IPS-15b (cell line): ENCODE data around the gene PDE8A.
"Not testable (repeated sequence)": the region's sequence is repeated elsewhere in the genome, so short reads cannot be mapped to it uniquely, and the experiment has no call there.

Source experiments
- H3K27me3 ChIP-seq: one replicate; pipeline ENCODE4 v1.6.1; 2013; ENCODE audit warnings: low read length; ENCODE audit not compliant: control insufficient read depth, insufficient read depth
- H3K36me3 ChIP-seq: one replicate; pipeline ENCODE4 v1.6.1; 2013; ENCODE audit warnings: low read length; ENCODE audit not compliant: control insufficient read depth, insufficient read depth
- H3K4me1 ChIP-seq: one replicate; pipeline ENCODE4 v1.6.1; 2013; ENCODE audit warnings: mild to moderate bottlenecking, low read length; ENCODE audit not compliant: control insufficient read depth, insufficient read depth
- H3K4me3 ChIP-seq: one replicate; pipeline ENCODE4 v1.5.1; 2013; ENCODE audit warnings: low read depth, low read length
- H3K9ac ChIP-seq: one replicate; pipeline ENCODE4 v1.6.1; 2013; ENCODE audit warnings: low read depth, mild to moderate bottlenecking, low read length
- H3K9me3 ChIP-seq: one replicate; pipeline ENCODE4 v1.6.1; 2013; ENCODE audit warnings: mild to moderate bottlenecking, low read length; ENCODE audit not compliant: control insufficient read depth, insufficient read depth

Gene PDE8A

GRCh38 chr15:84983294-84983693 lies 1.6 kb downstream of the PDE8A start:
- no peaks in the 10 kb centered on the region for H3K9me3 ChIP-seq
- H3K27me3 ChIP-seq: peaks cover 38% of the 10 kb centered on the region
- no peaks in the 10 kb centered on the region for H3K36me3 ChIP-seq
- no peak overlapping the region for H3K4me3 ChIP-seq
- peaks cover 6% of the 10 kb centered on the region for H3K4me1 ChIP-seq
- no peak overlapping the region for H3K9ac ChIP-seq

GRCh38 chr15:84983711-84984110 lies 2.1 kb downstream of the PDE8A start:
- Histone ChIP-seq H3K36me3 (no peaks in the 10 kb centered on the region), H3K4me3 (no peak overlapping the region), H3K27me3 (peaks cover 34% of the 10 kb centered on the region), H3K9ac (no peak overlapping the region), H3K9me3 (no peaks in the 10 kb centered on the region), H3K4me1 (peaks cover 6% of the 10 kb centered on the region)

GRCh38 chr15:84985158-84985557 lies 3.5 kb downstream of the PDE8A start:
- Histone ChIP-seq H3K9ac (no peak overlapping the region), H3K4me1 (peaks cover 3% of the 10 kb centered on the region), H3K36me3 (no peaks in the 10 kb centered on the region)

GRCh38 chr15:84987351-84987750 lies 5.7 kb downstream of the PDE8A start:
- H3K9me3 ChIP-seq, H3K36me3 ChIP-seq, H3K4me3 ChIP-seq, H3K4me1 ChIP-seq, H3K9ac ChIP-seq: not testable (repeated sequence)
- peaks cover 22% of the 10 kb centered on the region for H3K27me3 ChIP-seq

More at GRCh38 chr15:84985158-84985557, 3.5 kb downstream of the PDE8A start:
- H3K4me3 ChIP-seq: no peak overlapping the region
- no peaks in the 10 kb centered on the region for H3K9me3 ChIP-seq
- H3K27me3 ChIP-seq: peaks cover 22% of the 10 kb centered on the region

- no peaks in the 10 kb centered on the region for H3K4me1 ChIP-seq
- H3K4me3 ChIP-seq: no peak overlapping the region
- H3K27me3 ChIP-seq: peaks cover 14% of the 10 kb centered on the region
- H3K9ac ChIP-seq: no peak overlapping the region
- no peaks in the 10 kb centered on the region for H3K9me3 ChIP-seq
- H3K36me3 ChIP-seq: no peaks in the 10 kb centered on the region
Measured at GRCh38 chr15:84987949-84988624, 6.4 kb downstream of the PDE8A start.

- no peaks in the 10 kb centered on the region for H3K36me3 ChIP-seq
- no peak overlapping the region for H3K9ac ChIP-seq
- H3K4me1 ChIP-seq: no peaks in the 10 kb centered on the region
Measured at GRCh38 chr15:84988909-84989644, 7.4 kb downstream of the PDE8A start.

GRCh38 chr15:84990507-84990906 lies 8.9 kb downstream of the PDE8A start:
- Histone ChIP-seq H3K4me1 (no peaks in the 10 kb centered on the region), H3K9ac (no peak overlapping the region), H3K9me3 (no peaks in the 10 kb centered on the region), H3K4me3 (no peak overlapping the region), H3K36me3 (no peaks in the 10 kb centered on the region), H3K27me3 (no peaks in the 10 kb centered on the region)

More at GRCh38 chr15:84988909-84989644, 7.4 kb downstream of the PDE8A start:
- H3K4me3 ChIP-seq: no peak overlapping the region
- H3K9me3 ChIP-seq: no peaks in the 10 kb centered on the region
- H3K27me3 ChIP-seq: peaks cover 5% of the 10 kb centered on the region

- Histone ChIP-seq H3K9ac (no peak overlapping the region), H3K4me1 (no peaks in the 10 kb centered on the region), H3K27me3 (no peaks in the 10 kb centered on the region), H3K9me3 (no peaks in the 10 kb centered on the region), H3K4me3 (no peak overlapping the region), H3K36me3 (no peaks in the 10 kb centered on the region)
Measured at GRCh38 chr15:84991014-84991712, 9.5 kb downstream of the PDE8A start.

GRCh38 chr15:84992157-84992944 lies 10.7 kb downstream of the PDE8A start:
- Histone ChIP-seq H3K4me1 (no peaks in the 10 kb centered on the region), H3K9ac (no peak overlapping the region), H3K36me3 (no peaks in the 10 kb centered on the region), H3K4me3 (no peak overlapping the region), H3K27me3 (no peaks in the 10 kb centered on the region), H3K9me3 (no peaks in the 10 kb centered on the region)

GRCh38 chr15:84996055-84996454 lies 14.4 kb downstream of the PDE8A start:
- no peak overlapping the region for H3K9ac ChIP-seq
- no peak overlapping the region for H3K4me3 ChIP-seq

GRCh38 chr15:84996714-84997113 lies 15.1 kb downstream of the PDE8A start:
- not testable (repeated sequence) for H3K27me3 ChIP-seq, H3K4me1 ChIP-seq, H3K36me3 ChIP-seq, H3K4me3 ChIP-seq, H3K9ac ChIP-seq, H3K9me3 ChIP-seq

More at GRCh38 chr15:84996055-84996454, 14.4 kb downstream of the PDE8A start:
- no peaks in the 10 kb centered on the region for H3K36me3 ChIP-seq
- H3K9me3 ChIP-seq: no peaks in the 10 kb centered on the region
- no peaks in the 10 kb centered on the region for H3K4me1 ChIP-seq
- no peaks in the 10 kb centered on the region for H3K27me3 ChIP-seq
